Fibroblast of lung (primary cell): ENCODE data around the gene PRKAR1B.

ENCODE experiments used
- EZH2 ChIP-seq: IDR thresholded peaks from 2 replicates; pipeline ENCODE4 v1.5.1; 2012; ENCODE audit warnings: low read length, control low read depth, mild to moderate bottlenecking; ENCODE audit errors: missing control alignments
- TF ChIP-seq, protein P1 (sequence below), 2 donors: IDR thresholded peaks in 1 of 2; conservative IDR thresholded peaks in 1 of 2; 1 replicate in 1 of 2; 2 replicates in 1 of 2; pipeline ENCODE4 v1.5.1; 2011 to 2012; ENCODE audit warnings: low read length in 2 of 2, control low read depth in 1 of 2, inconsistent platforms in 1 of 2, low read depth in 1 of 2, mild to moderate bottlenecking in 1 of 2

DNA sequence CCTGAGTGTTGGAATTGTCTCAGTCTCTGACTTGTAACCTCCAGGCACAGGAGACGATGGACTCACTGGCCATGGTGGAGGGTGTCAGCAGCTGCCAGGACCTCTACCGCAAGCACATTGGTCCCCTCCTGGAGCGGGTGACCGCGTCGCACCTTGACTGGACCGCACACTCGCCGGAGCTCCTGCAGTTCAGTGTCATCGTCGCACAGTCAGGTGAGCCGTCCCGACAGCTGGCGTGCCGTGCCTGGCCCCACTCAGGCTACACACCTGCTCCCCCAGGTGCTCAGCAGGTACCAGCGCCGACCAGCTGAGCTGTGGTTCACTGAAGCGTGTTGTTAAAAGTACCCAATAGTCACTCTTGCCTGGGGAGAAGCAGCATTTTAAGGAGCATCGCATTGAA lies 36.7 kb upstream of the PRKAR1B start:
- TF ChIP-seq, protein P1, sequence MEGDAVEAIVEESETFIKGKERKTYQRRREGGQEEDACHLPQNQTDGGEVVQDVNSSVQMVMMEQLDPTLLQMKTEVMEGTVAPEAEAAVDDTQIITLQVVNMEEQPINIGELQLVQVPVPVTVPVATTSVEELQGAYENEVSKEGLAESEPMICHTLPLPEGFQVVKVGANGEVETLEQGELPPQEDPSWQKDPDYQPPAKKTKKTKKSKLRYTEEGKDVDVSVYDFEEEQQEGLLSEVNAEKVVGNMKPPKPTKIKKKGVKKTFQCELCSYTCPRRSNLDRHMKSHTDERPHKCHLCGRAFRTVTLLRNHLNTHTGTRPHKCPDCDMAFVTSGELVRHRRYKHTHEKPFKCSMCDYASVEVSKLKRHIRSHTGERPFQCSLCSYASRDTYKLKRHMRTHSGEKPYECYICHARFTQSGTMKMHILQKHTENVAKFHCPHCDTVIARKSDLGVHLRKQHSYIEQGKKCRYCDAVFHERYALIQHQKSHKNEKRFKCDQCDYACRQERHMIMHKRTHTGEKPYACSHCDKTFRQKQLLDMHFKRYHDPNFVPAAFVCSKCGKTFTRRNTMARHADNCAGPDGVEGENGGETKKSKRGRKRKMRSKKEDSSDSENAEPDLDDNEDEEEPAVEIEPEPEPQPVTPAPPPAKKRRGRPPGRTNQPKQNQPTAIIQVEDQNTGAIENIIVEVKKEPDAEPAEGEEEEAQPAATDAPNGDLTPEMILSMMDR (conservative IDR thresholded peaks at IDR 0.05 in 1 of 2, IDR thresholded peaks at IDR 0.05 in 1 of 2; ENCODE audit: low read depth in 1 of 2, low read length in 2 of 2), result no peak
- no peak for TF ChIP-seq EZH2
